Mesendoderm (in vitro differentiated cells): ENCODE data around the gene MYL12B.

Experiments used
- DNase-seq: peaks from one replicate; pipeline ENCODE4 v3.0.0; 2013
- H2AK5ac ChIP-seq: 2 replicates; pipeline ENCODE4 v1.6.1; 2013; ENCODE audit warnings: low read length, inconsistent platforms
- H2BK120ac ChIP-seq: 2 replicates; pipeline ENCODE4 v1.6.1; 2013; ENCODE audit warnings: low read depth, mild to moderate bottlenecking, low read length, moderate library complexity, mixed read lengths
- H2BK15ac ChIP-seq: replicated peaks from 2 replicates; pipeline ENCODE4 v1.6.1; 2013; ENCODE audit warnings: low read depth, mild to moderate bottlenecking, moderate library complexity
- H2BK5ac ChIP-seq: 2 replicates; pipeline ENCODE4 v1.6.1; 2013; ENCODE audit warnings: low read length, inconsistent platforms
- H3K18ac ChIP-seq: 2 replicates; pipeline ENCODE4 v1.6.1; 2013; ENCODE audit warnings: mild to moderate bottlenecking, low read length, mixed read lengths
- H3K23ac ChIP-seq: one replicate; pipeline ENCODE4 v1.6.1; 2013; ENCODE audit warnings: low read length
- H3K27ac ChIP-seq: 2 replicates; pipeline ENCODE4 v1.5.1; 2013; ENCODE audit warnings: low read depth, mild to moderate bottlenecking, inconsistent platforms, low read length, moderate library complexity
- H3K27me3 ChIP-seq: 2 replicates; pipeline ENCODE4 v1.6.1; 2013; ENCODE audit warnings: low read length, control low read depth, mild to moderate bottlenecking, inconsistent platforms; ENCODE audit not compliant: insufficient read depth, poor library complexity
- H3K36me3 ChIP-seq: 2 replicates; pipeline ENCODE4 v1.6.1; 2013; ENCODE audit warnings: low read length, inconsistent platforms; ENCODE audit not compliant: control insufficient read depth, insufficient read depth
- H3K4ac ChIP-seq: one replicate; pipeline ENCODE4 v1.6.1; 2013; ENCODE audit warnings: low read depth, mild to moderate bottlenecking, low read length, moderate library complexity
- H3K4me1 ChIP-seq: 2 replicates; pipeline ENCODE4 v1.6.1; 2013; ENCODE audit warnings: low read depth, low read length, inconsistent platforms; ENCODE audit not compliant: control insufficient read depth
- H3K4me2 ChIP-seq: 2 replicates; pipeline ENCODE4 v1.6.1; 2013; ENCODE audit warnings: low read length
- H3K4me3 ChIP-seq: 2 replicates; pipeline ENCODE4 v1.5.1; 2013; ENCODE audit warnings: mild to moderate bottlenecking, low read length
- H3K56ac ChIP-seq: one replicate; pipeline ENCODE4 v1.6.1; 2013; ENCODE audit warnings: low read length
- H3K79me1 ChIP-seq: 2 replicates; pipeline ENCODE4 v1.6.1; 2013; ENCODE audit warnings: low read length, inconsistent platforms
- H3K79me2 ChIP-seq: 2 replicates; pipeline ENCODE4 v1.6.1; 2013; ENCODE audit warnings: mild to moderate bottlenecking, low read length; ENCODE audit not compliant: control insufficient read depth, insufficient read depth
- H3K9ac ChIP-seq: 2 replicates; pipeline ENCODE4 v1.6.1; 2013; ENCODE audit warnings: low read length, inconsistent platforms
- H4K5ac ChIP-seq: one replicate; pipeline ENCODE4 v1.6.1; 2013; ENCODE audit warnings: low read length
- H4K8ac ChIP-seq: one replicate; pipeline ENCODE4 v1.6.1; 2013; ENCODE audit warnings: low read depth, mild to moderate bottlenecking, control low read depth, low read length, moderate library complexity
- WGBS: extraction: QIAGEN DNeasy Blood & Tissue Kit; methylation state at CpG from one replicate; pipeline ENCODE4 v1.1.7; 2013; ENCODE audit warnings: low lambda C conversion rate, missing lambda C conversion rate; ENCODE audit not compliant: insufficient coverage; ENCODE audit errors: extremely low coverage; 5-methylcytosine and 5-hydroxymethylcytosine counted together

The MYL12B gene

DNA sequence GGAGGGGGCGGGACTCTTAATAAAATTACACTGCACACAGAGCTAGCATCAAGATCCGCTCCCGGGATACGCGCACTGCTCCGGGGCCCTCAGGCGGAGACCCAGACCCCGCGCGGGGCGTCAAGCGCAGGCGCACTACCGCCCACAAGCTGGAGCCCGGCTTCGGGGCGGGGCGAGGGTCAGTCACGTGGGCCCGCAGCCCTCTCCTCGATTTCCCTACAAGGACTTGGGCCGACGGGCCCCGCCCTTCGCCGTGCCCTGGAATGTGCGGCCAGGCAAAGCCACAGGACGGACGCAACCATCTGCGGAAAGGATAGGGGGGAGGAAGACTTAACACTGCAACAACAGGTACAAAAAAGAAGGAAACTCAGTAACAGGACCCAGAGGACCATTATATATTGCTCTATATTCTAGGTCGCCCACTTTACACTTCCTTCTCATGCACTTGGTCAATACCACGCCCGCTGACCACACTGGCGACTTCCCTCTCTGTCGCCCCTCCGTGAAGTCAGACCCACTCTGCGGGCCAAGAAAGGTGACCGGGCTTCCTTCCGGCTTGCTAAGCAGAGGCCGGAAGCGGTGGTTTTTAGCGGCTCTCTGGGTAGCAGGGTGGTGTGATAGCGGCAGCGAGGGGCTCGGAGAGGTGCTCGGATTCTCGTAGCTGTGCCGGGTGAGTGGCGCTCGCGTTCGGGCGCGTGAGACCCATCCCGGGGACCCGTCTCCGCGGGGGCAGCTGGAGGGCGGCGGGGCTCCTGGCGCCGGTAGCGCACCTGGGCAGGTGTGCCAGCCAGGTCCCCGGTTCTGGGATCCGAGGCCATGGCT, 14.5 kb upstream of the MYL12B start, which contains the start of gene MYL12A:
MYL12A (plus strand) TSS at position 562 of the 822 bp plus-strand sequence. CDS start 5,447 bp downstream, outside the sequence.
- Histone ChIP-seq H3K4me2 (peak within 1 kb of the TSS; percentile 63), H2BK15ac (no peak within 1 kb of the TSS), H3K79me2 (peaks cover 38% of the 10 kb centered on the region), H3K9ac (peak within 1 kb of the TSS; percentile 100), H2BK5ac (peak within 1 kb of the TSS; percentile 98), H3K4me3 (peak within 1 kb of the TSS; percentile 99), H3K18ac (peak within 1 kb of the TSS; percentile 97), H3K79me1 (peaks cover 1% of the 10 kb centered on the region), H4K8ac (peak within 1 kb of the TSS; percentile 78), H3K36me3 (no peaks in the 10 kb centered on the region), H3K56ac (peak within 1 kb of the TSS; percentile 97), H3K4me1 (peaks cover 2% of the 10 kb centered on the region), H2BK120ac (peak within 1 kb of the TSS; percentile 75), H3K23ac (peak within 1 kb of the TSS; percentile 75), H3K4ac (peak within 1 kb of the TSS; percentile 92), H3K27ac (peak within 1 kb of the TSS; percentile 98), H2AK5ac (peak within 1 kb of the TSS; percentile 93), H3K27me3 (no peaks in the 10 kb centered on the region), H4K5ac (no peak within 1 kb of the TSS)
- DNase-seq, result peak; percentile 99
- WGBS, result no CpG with 5 or more reads among the region's 65 CpGs

GRCh38 chr18:3248062-3248657, 13.8 kb upstream of the MYL12B start:
- WGBS, result no CpG with 5 or more reads among the region's 22 CpGs
- peaks cover 2% of the 10 kb centered on the region for H3K4me1 ChIP-seq

DNA sequence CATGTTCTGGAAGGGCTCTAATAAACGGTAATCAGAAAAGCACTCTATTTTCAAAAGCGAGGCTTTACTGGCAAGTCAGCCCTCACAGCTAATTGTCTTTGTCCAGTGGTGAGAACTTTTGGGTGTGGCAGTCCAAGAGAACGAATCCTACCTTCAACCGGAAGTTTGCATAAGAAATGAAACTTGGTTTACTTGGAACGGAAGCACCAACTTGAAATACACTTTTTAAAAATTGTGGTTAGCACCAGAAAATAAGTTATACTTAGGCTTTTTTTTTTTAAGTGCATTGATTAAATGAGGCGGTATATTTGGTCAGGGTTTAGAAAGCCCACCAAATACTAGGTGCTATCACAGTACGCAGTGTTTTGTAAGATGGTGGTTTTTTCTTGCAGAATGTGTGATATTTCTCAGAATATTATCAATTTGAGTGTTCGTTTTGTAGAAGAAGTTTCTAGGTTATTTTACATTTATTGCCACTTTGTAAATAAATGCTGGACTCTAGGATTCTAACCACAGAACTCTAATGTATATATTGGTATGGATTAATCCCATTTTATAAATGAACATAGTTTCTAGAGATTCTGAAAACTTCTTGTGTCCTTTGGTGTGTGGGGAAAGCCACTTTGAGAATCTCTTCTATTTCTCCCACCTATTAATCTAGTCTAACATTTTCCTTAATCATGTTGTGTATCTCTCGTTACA, 13.1 kb upstream of the MYL12B start:
- Histone ChIP-seq H3K27ac (no peak overlapping the region), H2BK15ac (no peak overlapping the region), H3K79me2 (peaks cover 41% of the 10 kb centered on the region), H3K79me1 (peaks cover 3% of the 10 kb centered on the region), H2AK5ac (no peak overlapping the region), H3K4ac (no peak overlapping the region), H3K4me3 (peak overlapping the region; percentile 99), H3K27me3 (no peaks in the 10 kb centered on the region), H4K8ac (no peak overlapping the region), H2BK5ac (no peak overlapping the region), H3K4me2 (peak overlapping the region; percentile 53), H3K23ac (no peak overlapping the region), H3K18ac (no peak overlapping the region), H4K5ac (no peak overlapping the region), H3K9ac (peak overlapping the region; percentile 100), H3K36me3 (peaks cover 1% of the 10 kb centered on the region), H3K4me1 (peaks cover 2% of the 10 kb centered on the region), H3K56ac (peak overlapping the region; percentile 97), H2BK120ac (no peak overlapping the region)
- no peak for DNase-seq
- no CpG with 5 or more reads among the region's 9 CpGs for WGBS

More at GRCh38 chr18:3248062-3248657, 13.8 kb upstream of the MYL12B start:
- Histone ChIP-seq H3K4me3 (peak overlapping the region; percentile 99), H3K18ac (peak overlapping the region; percentile 97), H3K9ac (peak overlapping the region; percentile 100), H3K36me3 (no peaks in the 10 kb centered on the region), H3K23ac (peak overlapping the region; percentile 75), H3K27me3 (no peaks in the 10 kb centered on the region), H2BK5ac (peak overlapping the region; percentile 90), H3K56ac (peak overlapping the region; percentile 97), H4K5ac (no peak overlapping the region), H2BK120ac (peak overlapping the region; percentile 75), H3K27ac (peak overlapping the region; percentile 98), H3K79me2 (peaks cover 41% of the 10 kb centered on the region), H2AK5ac (peak overlapping the region; percentile 93), H4K8ac (no peak overlapping the region), H3K4ac (peak overlapping the region; percentile 92), H3K4me2 (peak overlapping the region; percentile 10), H2BK15ac (no peak overlapping the region), H3K79me1 (peaks cover 3% of the 10 kb centered on the region)
- no peak for DNase-seq

DNA sequence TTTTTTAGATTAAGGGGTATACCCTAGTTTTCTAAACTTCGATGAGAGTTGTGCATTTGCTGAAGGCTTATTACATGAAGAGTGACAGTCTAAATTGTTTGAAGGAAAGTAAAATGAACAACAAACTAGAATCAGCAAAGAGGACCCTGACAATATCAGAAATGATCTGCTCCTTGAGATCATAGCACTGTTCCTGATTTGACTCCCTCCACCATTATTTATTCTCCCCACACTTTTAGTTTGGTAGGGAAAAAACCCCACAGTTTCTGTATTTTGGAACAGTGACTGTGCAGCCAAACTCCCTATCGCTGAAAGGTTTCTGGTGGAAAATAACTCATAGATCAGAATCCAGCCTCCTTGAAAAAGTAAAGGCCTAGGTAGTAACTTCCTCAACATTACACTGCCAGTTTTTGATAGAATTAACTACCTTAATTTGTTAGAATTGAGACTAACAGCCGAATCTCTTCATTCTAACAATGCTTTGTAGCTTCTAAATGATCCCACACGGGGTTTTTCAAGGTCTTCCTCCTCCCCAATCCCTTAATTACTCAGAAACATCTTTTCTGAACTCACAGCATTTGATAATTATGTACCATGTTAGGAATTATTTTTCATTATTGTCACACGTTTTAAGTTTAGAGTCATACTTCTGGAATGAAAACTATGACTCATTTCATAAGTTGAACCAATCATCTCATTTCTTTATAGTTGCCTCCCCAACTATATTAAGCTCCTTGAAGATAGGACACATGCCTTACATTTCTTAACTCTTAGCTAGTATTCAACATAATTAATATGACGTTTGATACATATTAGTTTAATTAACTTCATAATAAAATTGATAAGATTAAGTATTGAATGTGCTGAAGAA, 11.5 kb upstream of the MYL12B start:
- Histone ChIP-seq H2AK5ac (no peak overlapping the region), H3K27me3 (no peaks in the 10 kb centered on the region), H4K5ac (no peak overlapping the region), H2BK120ac (no peak overlapping the region), H2BK5ac (no peak overlapping the region), H3K27ac (no peak overlapping the region), H3K56ac (peak overlapping the region; percentile 47), H2BK15ac (no peak overlapping the region), H4K8ac (no peak overlapping the region), H3K18ac (no peak overlapping the region), H3K79me1 (peaks cover 3% of the 10 kb centered on the region), H3K36me3 (peaks cover 3% of the 10 kb centered on the region), H3K79me2 (peaks cover 41% of the 10 kb centered on the region), H3K4me1 (peaks cover 2% of the 10 kb centered on the region), H3K4me2 (no peak overlapping the region), H3K23ac (peak overlapping the region; percentile 57), H3K4me3 (no peak overlapping the region), H3K9ac (peak overlapping the region; percentile 38), H3K4ac (no peak overlapping the region)
- no CpG with 5 or more reads among the region's 6 CpGs for WGBS
- DNase-seq, result no peak

DNA sequence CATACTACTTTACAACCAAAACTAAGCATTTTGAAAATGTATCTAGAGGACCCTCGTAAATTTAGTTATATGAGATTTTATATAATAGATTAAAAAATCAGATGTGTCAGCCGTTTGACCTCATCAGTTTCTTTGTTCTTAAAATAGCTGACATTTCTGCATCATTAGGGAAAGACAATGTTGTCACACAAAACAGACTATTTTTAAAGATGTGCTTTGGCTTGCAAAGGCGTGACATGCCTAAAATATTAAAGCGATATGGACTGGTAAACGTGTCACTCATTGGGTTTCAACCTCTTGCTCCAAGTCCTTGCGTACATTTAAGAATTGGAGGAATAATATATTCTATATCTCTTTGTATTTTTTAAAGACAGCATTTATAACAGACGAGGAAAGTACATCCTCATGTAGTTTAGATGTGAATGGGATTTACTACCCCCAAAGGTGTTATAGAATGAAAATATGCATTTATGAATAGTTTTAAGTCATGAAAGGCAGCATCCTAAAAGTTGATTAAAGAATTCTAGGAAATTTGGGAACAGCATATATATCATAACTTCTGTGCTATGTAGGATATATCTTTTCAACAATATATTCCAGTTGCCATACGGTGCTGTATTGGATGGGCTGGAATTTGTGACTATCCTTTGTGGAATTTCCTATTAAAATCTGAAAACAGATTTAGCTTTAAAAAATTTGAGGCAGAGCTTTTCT, 10.5 kb upstream of the MYL12B start:
- H3K23ac ChIP-seq, result no peak overlapping the region
- DNase-seq, result no peak
- no peak overlapping the region for H2BK120ac ChIP-seq
- no peak overlapping the region for H2BK15ac ChIP-seq
- no peak overlapping the region for H3K4ac ChIP-seq
- H4K8ac ChIP-seq, result no peak overlapping the region
- peaks cover 41% of the 10 kb centered on the region for H3K79me2 ChIP-seq
- no peak overlapping the region for H2BK5ac ChIP-seq
- peaks cover 2% of the 10 kb centered on the region for H3K4me1 ChIP-seq
- H3K56ac ChIP-seq, result no peak overlapping the region
- peaks cover 3% of the 10 kb centered on the region for H3K36me3 ChIP-seq
- H4K5ac ChIP-seq, result no peak overlapping the region
- H3K27me3 ChIP-seq, result no peaks in the 10 kb centered on the region
- H2AK5ac ChIP-seq, result no peak overlapping the region
- no peak overlapping the region for H3K4me2 ChIP-seq
- H3K18ac ChIP-seq, result no peak overlapping the region
- WGBS, result no CpG with 5 or more reads among the region's 8 CpGs
- no peak overlapping the region for H3K4me3 ChIP-seq
- no peak overlapping the region for H3K27ac ChIP-seq
- no peak overlapping the region for H3K9ac ChIP-seq
- peaks cover 3% of the 10 kb centered on the region for H3K79me1 ChIP-seq
